GM23338 (cell line): ENCODE results near the gene TOM1L1. TPM values are rescaled to one million over a fixed set of nuclear protein-coding genes. Genes with fewer than 3 reads are reported as not detected.
"Not testable (repeated sequence)": the region's sequence is repeated elsewhere in the genome, so short reads cannot be mapped to it uniquely, and the experiment has no call there.

ENCODE experiments used
- ATAC-seq: fragments of 200-7000 bp; cut with Tn5 transposase; 3 replicates; pipeline ENCODE4 v1.9.1; 2020
- DNase-seq: peaks from one replicate; pipeline ENCODE4 v3.0.0-alpha.2; 2015; ENCODE audit warnings: low spot score
- H2AFZ ChIP-seq: fragments of 200-600 bp; sonication (generic); 2 replicates; pipeline ENCODE4 v1.8.0; 2016; ENCODE audit warnings: antibody characterized with exemption, mild to moderate bottlenecking, moderate library complexity
- H3F3A ChIP-seq: fragments of 200-600 bp; sonication (generic); replicated peaks from 2 replicates; pipeline ENCODE4 v1.8.0; 2017; ENCODE audit warnings: antibody characterized with exemption, mixed run types, low read depth
- H3K27ac ChIP-seq: fragments of 200-600 bp; sonication (generic); 2 replicates; pipeline ENCODE4 v1.6.1; 2016; ENCODE audit warnings: low read depth
- H3K27me3 ChIP-seq: fragments of 200-600 bp; sonication (generic); 2 replicates; pipeline ENCODE4 v1.8.0; 2016; ENCODE audit warnings: mild to moderate bottlenecking, mixed run types, moderate library complexity; ENCODE audit not compliant: insufficient read depth
- H3K36me3 ChIP-seq: fragments of 200-600 bp; sonication (generic); 2 replicates; pipeline ENCODE4 v1.8.0; 2016; ENCODE audit warnings: mild to moderate bottlenecking; ENCODE audit not compliant: insufficient read depth
- H3K4me1 ChIP-seq: fragments of 200-600 bp; sonication (generic); 2 replicates; pipeline ENCODE4 v1.8.0; 2016; ENCODE audit warnings: mild to moderate bottlenecking, moderate library complexity; ENCODE audit not compliant: insufficient read depth
- H3K4me2 ChIP-seq: fragments of 200-600 bp; sonication (generic); 2 replicates; pipeline ENCODE4 v1.7.1; 2017; ENCODE audit warnings: mixed run types
- H3K4me3 ChIP-seq: fragments of 200-600 bp; sonication (generic); 2 replicates; pipeline ENCODE4 v1.6.1; 2016; ENCODE audit warnings: mixed run types
- H3K79me2 ChIP-seq: fragments of 200-600 bp; sonication (generic); replicated peaks from 2 replicates; pipeline ENCODE4 v1.8.0; 2017; ENCODE audit warnings: mild to moderate bottlenecking; ENCODE audit not compliant: insufficient read depth
- H3K9me2 ChIP-seq: fragments of 200-600 bp; sonication (generic); 2 replicates; pipeline ENCODE4 v1.8.0; 2017; ENCODE audit not compliant: insufficient read depth
- H4K20me1 ChIP-seq: fragments of 200-600 bp; sonication (generic); replicated peaks from 2 replicates; pipeline ENCODE4 v1.8.0; 2017; ENCODE audit warnings: mild to moderate bottlenecking; ENCODE audit not compliant: insufficient read depth
- H3K27ac Mint-ChIP-seq: 2 replicates; pipeline ENCODE4 v1.8.0; 2020; ENCODE audit warnings: inconsistent platforms, mild to moderate bottlenecking, moderate library complexity, mixed read lengths
- H3K27me3 Mint-ChIP-seq: 3 replicates; pipeline ENCODE4 v1.8.0; 2022; ENCODE audit warnings: low read depth, mild to moderate bottlenecking, moderate library complexity, mixed read lengths, inconsistent platforms; ENCODE audit not compliant: insufficient read depth, poor library complexity
- H3K36me3 Mint-ChIP-seq: 3 replicates; pipeline ENCODE4 v1.8.0; 2021; ENCODE audit warnings: low read depth, mild to moderate bottlenecking, inconsistent platforms, moderate library complexity, mixed read lengths
- H3K4me1 Mint-ChIP-seq: 3 replicates; pipeline ENCODE4 v1.8.0; 2020; ENCODE audit warnings: mild to moderate bottlenecking, inconsistent platforms, mixed read lengths
- H3K4me3 Mint-ChIP-seq: 3 replicates; pipeline ENCODE4 v1.8.0; 2021; ENCODE audit warnings: moderate library complexity, mild to moderate bottlenecking, inconsistent platforms, mixed read lengths
- H3K9me3 Mint-ChIP-seq: 3 replicates; pipeline ENCODE4 v1.8.0; 2020; ENCODE audit warnings: moderate library complexity, mild to moderate bottlenecking, inconsistent platforms, mixed read lengths
- CREB1 ChIP-seq: fragments of 250-450 bp; sonication (Bioruptor Pico); IDR thresholded peaks from 2 replicates; pipeline ENCODE4 v1.5.0; 2020; ENCODE audit warnings: low read depth, mild to moderate bottlenecking, moderate library complexity
- EZH2phosphoT487 ChIP-seq: fragments of 200-600 bp; sonication (generic); IDR thresholded peaks from one replicate; pipeline ENCODE4 v1.8.1; 2018; ENCODE audit warnings: antibody characterized with exemption; ENCODE audit not compliant: unreplicated experiment
- JUNB ChIP-seq: IDR thresholded peaks from one replicate; pipeline ENCODE4 v1.6.1; 2016; ENCODE audit warnings: antibody characterized with exemption; ENCODE audit not compliant: unreplicated experiment
- NANOG ChIP-seq: IDR thresholded peaks from 2 replicates; pipeline ENCODE4 v1.6.1; 2016; ENCODE audit warnings: antibody characterized with exemption, borderline replicate concordance
- POLR2AphosphoS5 ChIP-seq: IDR thresholded peaks from 2 replicates; pipeline ENCODE4 v1.6.1; 2016; ENCODE audit warnings: antibody characterized with exemption, low read depth
- REST ChIP-seq: IDR thresholded peaks from one replicate; pipeline ENCODE4 v1.6.1; 2018; ENCODE audit warnings: antibody characterized with exemption; ENCODE audit not compliant: unreplicated experiment
- STAT1 ChIP-seq: IDR thresholded peaks from one replicate; pipeline ENCODE4 v1.6.1; 2016; ENCODE audit warnings: antibody characterized with exemption; ENCODE audit not compliant: unreplicated experiment
- ZNF114 ChIP-seq: fragments of 250-450 bp; sonication (Bioruptor Pico); IDR thresholded peaks from 2 replicates; pipeline ENCODE4 v1.5.0; 2020; ENCODE audit warnings: mild to moderate bottlenecking, moderate library complexity
- ZNF331 ChIP-seq: fragments of 250-450 bp; sonication (Bioruptor Pico); IDR thresholded peaks from 2 replicates; pipeline ENCODE4 v1.5.0; 2020; ENCODE audit warnings: low read depth, mild to moderate bottlenecking, moderate library complexity
- polyA plus RNA-seq: library from polyadenylated mRNA; unstranded; fragments of >200 nt; fragmentation: Nextera tagmentation; extraction: Ambion mirVana; gene quantifications from 2 replicates; pipeline ENCODE4 v1.2.1, GENCODE V29; 2016
- total RNA-seq: library from RNA; depleted of rRNA; stranded (reverse); fragments of >200 nt; shearing (Covaris generic); gene quantifications from 2 replicates; pipeline ENCODE4 v1.2.3, GENCODE V29; 2014
- TF ChIP-seq, protein P1 (sequence below): IDR thresholded peaks from 2 replicates; pipeline ENCODE4 v1.6.1; 2016; ENCODE audit warnings: antibody characterized with exemption

The TOM1L1 gene
- total and polyA plus RNA-seq, 2 experiments from 2014 or later, result 46.8 to 58.0 TPM

- no peak overlapping the region for H2AFZ ChIP-seq
- Mint-ChIP-seq H3K27me3 (no peaks in the 10 kb centered on the region), H3K4me1 (peaks cover 2% of the 10 kb centered on the region; the same call in 1 of the 3 replicates), H3K27ac (no peak overlapping the region), H3K4me3 (no peak overlapping the region), H3K36me3 (peaks cover 2% of the 10 kb centered on the region; the same call in 1 of the 3 replicates), H3K9me3 (peaks cover 5% of the 10 kb centered on the region; the same call in 2 of the 3 replicates)
- no peaks in the 10 kb centered on the region for H3F3A ChIP-seq
- no peak overlapping the region for H3K27ac ChIP-seq
- no peaks in the 10 kb centered on the region for H3K27me3 ChIP-seq
- H3K79me2 ChIP-seq, result no peaks in the 10 kb centered on the region
- no peak for DNase-seq
- no peak for TF ChIP-seq EZH2phosphoT487
- TF ChIP-seq NANOG, result no peak
- TF ChIP-seq, protein P1, sequence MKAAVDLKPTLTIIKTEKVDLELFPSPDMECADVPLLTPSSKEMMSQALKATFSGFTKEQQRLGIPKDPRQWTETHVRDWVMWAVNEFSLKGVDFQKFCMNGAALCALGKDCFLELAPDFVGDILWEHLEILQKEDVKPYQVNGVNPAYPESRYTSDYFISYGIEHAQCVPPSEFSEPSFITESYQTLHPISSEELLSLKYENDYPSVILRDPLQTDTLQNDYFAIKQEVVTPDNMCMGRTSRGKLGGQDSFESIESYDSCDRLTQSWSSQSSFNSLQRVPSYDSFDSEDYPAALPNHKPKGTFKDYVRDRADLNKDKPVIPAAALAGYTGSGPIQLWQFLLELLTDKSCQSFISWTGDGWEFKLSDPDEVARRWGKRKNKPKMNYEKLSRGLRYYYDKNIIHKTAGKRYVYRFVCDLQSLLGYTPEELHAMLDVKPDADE, result no peak
- no peak for TF ChIP-seq CREB1 (CRISPR knock-in tag)
- TF ChIP-seq JUNB, result no peak
- no peak for TF ChIP-seq ZNF114 (CRISPR knock-in tag)
- TF ChIP-seq STAT1, result no peak
- TF ChIP-seq REST, result no peak
- no peak for TF ChIP-seq POLR2AphosphoS5
- TF ChIP-seq ZNF331 (CRISPR knock-in tag), result no peak
- no peaks in the 10 kb centered on the region for H3K9me2 ChIP-seq
- no peaks in the 10 kb centered on the region for H3K4me1 ChIP-seq
- H3K36me3 ChIP-seq, result 0 out of 2 replicates have a peak, but pooled peaks cover 4% of the 10 kb centered on the region
- no peaks in the 10 kb centered on the region for H4K20me1 ChIP-seq
- no peak overlapping the region for H3K4me2 ChIP-seq
- no peak for ATAC-seq
- no peak overlapping the region for H3K4me3 ChIP-seq
These were observed 29.9 kb upstream of the TOM1L1 start for GRCh38 chr17:54870671-54871175.

- H3K27me3 Mint-ChIP-seq, H3K36me3 ChIP-seq, H3K27me3 ChIP-seq, DNase-seq, H3K4me2 ChIP-seq, H3K4me3 ChIP-seq, H3F3A ChIP-seq, H3K4me3 Mint-ChIP-seq, ATAC-seq, H3K27ac Mint-ChIP-seq, H4K20me1 ChIP-seq, H3K79me2 ChIP-seq, H3K27ac ChIP-seq, H3K4me1 ChIP-seq: not testable (repeated sequence)
- peaks cover 13% of the 10 kb centered on the region for H3K4me1 Mint-ChIP-seq
- H3K9me2 ChIP-seq, result peaks cover 16% of the 10 kb centered on the region
- peaks cover 29% of the 10 kb centered on the region for H3K9me3 Mint-ChIP-seq
- H2AFZ ChIP-seq, result 0 out of 2 replicates have a peak overlapping the region, but pooled peaks have one; percentile 52
- H3K36me3 Mint-ChIP-seq, result peaks cover 23% of the 10 kb centered on the region
These were observed 24.7 kb upstream of the TOM1L1 start for GRCh38 chr17:54875906-54876305.
